ENCODE measurements around the gene CYB561A3. TPM values are rescaled to one million over a fixed set of nuclear protein-coding genes. Genes with fewer than 3 reads are reported as not detected.

Gene CYB561A3
- total RNA-seq, 2 experiments from 2014 or later = 28.1 to 63.8 TPM

- Histone ChIP-seq H3K79me2 (ENCODE audit: insufficient read depth, low read depth, low read length) (no peaks in the 10 kb centered on the region; the same call in 1 of the 2 replicates), H3K27ac (ENCODE audit: low read depth, low read length, poor library complexity, severe bottlenecking) (no peak overlapping the region), H3K9me2 (ENCODE audit: insufficient read depth, low read length) (no peaks in the 10 kb centered on the region), H3K4me3 (ENCODE audit: low read depth, low read length, poor library complexity, severe bottlenecking) (no peak overlapping the region), H4K20me1 (ENCODE audit: insufficient read depth, low read length) (no peaks in the 10 kb centered on the region), H3K4me2 (ENCODE audit: low read length) (no peak overlapping the region), H3K4me1 (ENCODE audit: insufficient read depth, low read length, poor library complexity, severe bottlenecking) (peaks cover 28% of the 10 kb centered on the region), H3K9me3 (ENCODE audit: low read length) (no peaks in the 10 kb centered on the region), H2AFZ (ENCODE audit: low read length) (no peak overlapping the region), H3K36me3 (ENCODE audit: insufficient read depth, low read length) (peaks cover 15% of the 10 kb centered on the region)
- ChIA-PET CTCF (ENCODE audit: unreplicated experiment) (no interaction called here), POLR2A (interaction anchor here (1.1 kb wide), 1 partner anchor 18 kb away, joined by 4 read pairs; no protein-coding TSS in a partner anchor)
- no peak for TF ChIP-seq EZH2phosphoT487 (IDR thresholded peaks at IDR 0.05; ENCODE audit: borderline replicate concordance, low read depth, low read length)
- TF ChIP-seq CTCF (conservative IDR thresholded peaks at IDR 0.05; ENCODE audit: low read length) = no peak
- BruUV-seq (replicated peaks) = no TSS peak
- intact Hi-C loops (cut with micrococcal nuclease; ENCODE audit: unreplicated experiment) = no loop called here
- no peak for DNase-seq (ENCODE audit: low spot score)
Observed at GRCh38 chr11:61338783-61339489, 22.7 kb downstream of the CYB561A3 start.

DNA sequence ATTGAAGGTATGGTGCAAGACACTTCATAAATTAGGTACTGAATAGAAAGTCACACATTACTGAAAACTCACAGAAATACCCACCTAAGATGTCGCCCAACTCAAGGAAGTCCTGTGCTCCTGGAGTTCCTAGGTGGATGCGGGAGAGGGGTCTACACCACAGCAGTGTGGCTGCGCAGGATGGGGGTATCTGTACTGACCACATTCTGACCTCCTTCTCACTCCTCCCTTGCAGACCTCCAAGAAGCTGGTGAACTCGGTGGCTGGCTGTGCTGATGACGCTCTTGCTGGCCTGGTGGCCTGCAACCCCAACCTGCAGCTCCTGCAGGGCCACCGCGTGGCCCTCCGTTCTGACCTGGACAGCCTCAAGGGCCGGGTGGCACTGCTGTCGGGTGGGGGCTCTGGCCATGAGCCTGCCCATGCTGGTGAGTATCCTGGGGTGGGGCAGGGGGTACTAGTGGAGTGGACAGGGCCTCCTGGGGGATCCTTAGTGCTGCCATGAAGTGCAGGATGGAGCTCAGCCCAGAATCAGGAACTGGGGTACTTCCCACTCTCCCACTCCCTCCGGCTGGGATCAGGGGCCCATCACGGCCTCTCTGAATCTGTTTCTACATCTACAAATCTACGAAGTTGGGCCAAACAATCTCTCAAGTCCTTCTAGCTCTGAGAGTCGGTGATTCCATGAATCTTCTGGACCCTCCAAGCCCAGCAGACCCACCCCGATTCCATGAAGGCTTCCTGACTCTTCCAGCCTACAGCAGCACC is 23.8 kb downstream of the CYB561A3 start:
- Histone ChIP-seq H3K79me2 (ENCODE audit: insufficient read depth, low read depth, low read length) (peaks cover 5% of the 10 kb centered on the region; the same call in 1 of the 2 replicates), H3K4me2 (ENCODE audit: low read length) (no peak overlapping the region), H4K20me1 (ENCODE audit: insufficient read depth, low read length) (no peaks in the 10 kb centered on the region), H3K27ac (ENCODE audit: low read depth, low read length, poor library complexity, severe bottlenecking) (no peak overlapping the region), H3K4me3 (ENCODE audit: low read depth, low read length, poor library complexity, severe bottlenecking) (no peak overlapping the region), H3K9me3 (ENCODE audit: low read length) (no peaks in the 10 kb centered on the region), H3K4me1 (ENCODE audit: insufficient read depth, low read length, poor library complexity, severe bottlenecking) (peaks cover 33% of the 10 kb centered on the region), H3K36me3 (ENCODE audit: insufficient read depth, low read length) (peaks cover 11% of the 10 kb centered on the region), H3K9me2 (ENCODE audit: insufficient read depth, low read length) (no peaks in the 10 kb centered on the region), H2AFZ (ENCODE audit: low read length) (no peak overlapping the region)
- no TSS peak for BruUV-seq (replicated peaks)
- no peak for DNase-seq (ENCODE audit: low spot score)
- TF ChIP-seq EZH2phosphoT487 (IDR thresholded peaks at IDR 0.05; ENCODE audit: borderline replicate concordance, low read depth, low read length) (no peak), CTCF (conservative IDR thresholded peaks at IDR 0.05; ENCODE audit: low read length) (no peak)
- intact Hi-C loops (cut with micrococcal nuclease; ENCODE audit: unreplicated experiment) = no loop called here
- ChIA-PET CTCF (ENCODE audit: unreplicated experiment) (no interaction called here), POLR2A (interaction anchor here (0.6 to 4.9 kb wide), 3 partner anchors 20 to 34 kb away, joined by 3 to 80 read pairs (median 5); partner anchors contain the start of genes CYB561A3 and TMEM138)

All from OCI-LY7 (cell line).